Measurements from ENCODE around the gene WWP2.
A peak's percentile ranks its signal among the peaks of the same experiment; 100 is the strongest.
"Not testable (repeated sequence)": the region's sequence is repeated elsewhere in the genome, so short reads cannot be mapped to it uniquely, and the experiment has no call there.

The WWP2 gene

GRCh38 chr16:69745959-69746358 is 16.2 kb upstream of the WWP2 start:
- no peak for DNase-seq (ENCODE audit: low read depth in 2 of 2)

- no peak for DNase-seq (ENCODE audit: low read depth in 2 of 2)
Measured at GRCh38 chr16:69747115-69747514, 15.0 kb upstream of the WWP2 start.

- no peak for DNase-seq (ENCODE audit: low read depth in 2 of 2)
Measured at GRCh38 chr16:69748694-69749345, 13.3 kb upstream of the WWP2 start.

- no peak for DNase-seq (ENCODE audit: low read depth in 2 of 2)
Measured at GRCh38 chr16:69754143-69754468, 8.0 kb upstream of the WWP2 start.

- DNase-seq (ENCODE audit: low read depth in 2 of 2): peak; percentile 93 to 94
Measured at GRCh38 chr16:69754469-69755310, 7.4 kb upstream of the WWP2 start, which contains the start of gene NOB1. Gene NOB1 (minus strand): TSS chr16:69754926. CDS start chr16:69754910, 16 bp downstream.

- DNase-seq (ENCODE audit: low read depth in 2 of 2): no peak
Measured at GRCh38 chr16:69756705-69757104, 5.4 kb upstream of the WWP2 start.

- DNase-seq (ENCODE audit: low read depth in 2 of 2): not testable (repeated sequence)
Measured at GRCh38 chr16:69757375-69757774, 4.8 kb upstream of the WWP2 start.

- no peak for DNase-seq (ENCODE audit: low read depth in 2 of 2)
Measured at GRCh38 chr16:69762814-69763598, 874 bp downstream of the WWP2 start.

GRCh38 chr16:69763599-69763942 is 1.4 kb downstream of the WWP2 start:
- DNase-seq (ENCODE audit: low read depth in 2 of 2): no peak

- no peak for DNase-seq (ENCODE audit: low read depth in 2 of 2)
Measured at GRCh38 chr16:69767459-69768229, 5.5 kb downstream of the WWP2 start.

- DNase-seq (ENCODE audit: low read depth in 2 of 2): no peak
Measured at GRCh38 chr16:69768666-69769065, 6.5 kb downstream of the WWP2 start.

GRCh38 chr16:69769404-69769803 is 7.3 kb downstream of the WWP2 start:
- no peak for DNase-seq (ENCODE audit: low read depth in 2 of 2)

GRCh38 chr16:69771651-69771967 is 9.5 kb downstream of the WWP2 start:
- no peak for DNase-seq (ENCODE audit: low read depth in 2 of 2)

- no peak for DNase-seq (ENCODE audit: low read depth in 2 of 2)
Measured at GRCh38 chr16:69773260-69773947, 11.3 kb downstream of the WWP2 start.

- DNase-seq (ENCODE audit: low read depth in 2 of 2): no peak
Measured at GRCh38 chr16:69775563-69775962, 13.4 kb downstream of the WWP2 start.

- no peak for DNase-seq (ENCODE audit: low read depth in 2 of 2)
Measured at GRCh38 chr16:69779724-69780123, 17.6 kb downstream of the WWP2 start.

GRCh38 chr16:69781118-69781517 is 19.0 kb downstream of the WWP2 start:
- no peak for DNase-seq (ENCODE audit: low read depth in 2 of 2)

- no peak for DNase-seq (ENCODE audit: low read depth in 2 of 2)
Measured at GRCh38 chr16:69784586-69784985, 22.5 kb downstream of the WWP2 start.

- no peak for DNase-seq (ENCODE audit: low read depth in 2 of 2)
Measured at GRCh38 chr16:69787883-69788282, 25.8 kb downstream of the WWP2 start.

GRCh38 chr16:69791391-69791847 is 29.3 kb downstream of the WWP2 start:
- DNase-seq (ENCODE audit: low read depth in 2 of 2): not testable (repeated sequence)

GRCh38 chr16:69793526-69793925 is 31.4 kb downstream of the WWP2 start:
- no peak for DNase-seq (ENCODE audit: low read depth in 2 of 2)

All from activated CD8-positive, alpha-beta memory T cell treated with anti-CD3 and anti-CD28 coated beads for 4 hours (primary cell).